WERI-Rb-1 (cell line): Measurements from ENCODE around the gene SLC1A7.

Source experiments
- DNase-seq: peaks from one replicate; pipeline ENCODE4 v3.0.0-alpha.2; 2020
- H3K27ac ChIP-seq: fragments of 250-450 bp; sonication (Bioruptor Pico); 2 replicates; pipeline ENCODE4 v1.5.1; 2020; ENCODE audit warnings: mild to moderate bottlenecking, moderate library complexity
- H3K27me3 ChIP-seq: fragments of 250-450 bp; sonication (Bioruptor Pico); 2 replicates; pipeline ENCODE4 v1.5.1; 2021; ENCODE audit warnings: mild to moderate bottlenecking, low read depth, moderate library complexity; ENCODE audit not compliant: insufficient read depth, severe bottlenecking
- H3K36me3 ChIP-seq: fragments of 250-450 bp; sonication (Bioruptor Pico); 2 replicates; pipeline ENCODE4 v1.5.1; 2020; ENCODE audit warnings: mild to moderate bottlenecking, moderate library complexity
- H3K4me3 ChIP-seq: 2 replicates; pipeline ENCODE4 v1.5.1; 2011; ENCODE audit warnings: low read depth, mild to moderate bottlenecking, control low read depth, low read length
- H3K9me3 ChIP-seq: fragments of 250-450 bp; sonication (Bioruptor Pico); 2 replicates; pipeline ENCODE4 v1.5.1; 2021; ENCODE audit warnings: mild to moderate bottlenecking, moderate library complexity; ENCODE audit not compliant: severe bottlenecking
- TF ChIP-seq, protein P1 (sequence below): IDR thresholded peaks from 2 replicates; pipeline ENCODE4 v1.5.1; 2011; ENCODE audit warnings: low read depth, mild to moderate bottlenecking, control low read depth, inconsistent platforms, low read length

The SLC1A7 gene

DNA sequence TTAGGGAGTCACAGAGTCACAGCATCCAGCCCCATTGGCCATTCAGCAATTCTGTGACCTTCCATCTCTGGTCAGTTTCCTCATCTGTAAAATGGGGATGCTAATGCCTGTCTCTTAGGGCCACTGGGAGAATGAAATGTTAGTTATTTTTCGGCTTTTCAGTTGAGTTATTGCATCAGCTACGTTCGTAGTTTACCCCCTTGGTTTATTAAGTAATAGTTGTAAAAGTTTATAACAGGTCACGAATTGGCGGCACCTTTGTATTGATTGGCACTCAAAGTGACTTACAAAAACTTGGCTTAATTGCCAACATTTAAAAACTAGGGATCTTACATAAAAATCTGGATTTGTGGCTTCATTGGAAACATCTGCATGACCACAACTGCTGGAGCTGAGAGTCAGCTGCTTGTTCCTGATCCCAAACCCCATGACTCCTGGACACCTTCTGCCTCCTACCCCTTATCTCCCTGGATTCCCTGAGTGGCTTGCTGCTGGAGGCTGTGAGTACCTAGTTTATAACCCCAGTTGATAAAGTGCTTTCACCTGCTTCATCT is 23.0 kb upstream of the SLC1A7 start:
- no peaks in the 10 kb centered on the region for H3K9me3 ChIP-seq
- DNase-seq = no peak
- no peaks in the 10 kb centered on the region for H3K27me3 ChIP-seq
- TF ChIP-seq, protein P1, sequence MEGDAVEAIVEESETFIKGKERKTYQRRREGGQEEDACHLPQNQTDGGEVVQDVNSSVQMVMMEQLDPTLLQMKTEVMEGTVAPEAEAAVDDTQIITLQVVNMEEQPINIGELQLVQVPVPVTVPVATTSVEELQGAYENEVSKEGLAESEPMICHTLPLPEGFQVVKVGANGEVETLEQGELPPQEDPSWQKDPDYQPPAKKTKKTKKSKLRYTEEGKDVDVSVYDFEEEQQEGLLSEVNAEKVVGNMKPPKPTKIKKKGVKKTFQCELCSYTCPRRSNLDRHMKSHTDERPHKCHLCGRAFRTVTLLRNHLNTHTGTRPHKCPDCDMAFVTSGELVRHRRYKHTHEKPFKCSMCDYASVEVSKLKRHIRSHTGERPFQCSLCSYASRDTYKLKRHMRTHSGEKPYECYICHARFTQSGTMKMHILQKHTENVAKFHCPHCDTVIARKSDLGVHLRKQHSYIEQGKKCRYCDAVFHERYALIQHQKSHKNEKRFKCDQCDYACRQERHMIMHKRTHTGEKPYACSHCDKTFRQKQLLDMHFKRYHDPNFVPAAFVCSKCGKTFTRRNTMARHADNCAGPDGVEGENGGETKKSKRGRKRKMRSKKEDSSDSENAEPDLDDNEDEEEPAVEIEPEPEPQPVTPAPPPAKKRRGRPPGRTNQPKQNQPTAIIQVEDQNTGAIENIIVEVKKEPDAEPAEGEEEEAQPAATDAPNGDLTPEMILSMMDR = no peak
- no peaks in the 10 kb centered on the region for H3K36me3 ChIP-seq
- H3K4me3 ChIP-seq = no peak overlapping the region
- no peak overlapping the region for H3K27ac ChIP-seq

DNA sequence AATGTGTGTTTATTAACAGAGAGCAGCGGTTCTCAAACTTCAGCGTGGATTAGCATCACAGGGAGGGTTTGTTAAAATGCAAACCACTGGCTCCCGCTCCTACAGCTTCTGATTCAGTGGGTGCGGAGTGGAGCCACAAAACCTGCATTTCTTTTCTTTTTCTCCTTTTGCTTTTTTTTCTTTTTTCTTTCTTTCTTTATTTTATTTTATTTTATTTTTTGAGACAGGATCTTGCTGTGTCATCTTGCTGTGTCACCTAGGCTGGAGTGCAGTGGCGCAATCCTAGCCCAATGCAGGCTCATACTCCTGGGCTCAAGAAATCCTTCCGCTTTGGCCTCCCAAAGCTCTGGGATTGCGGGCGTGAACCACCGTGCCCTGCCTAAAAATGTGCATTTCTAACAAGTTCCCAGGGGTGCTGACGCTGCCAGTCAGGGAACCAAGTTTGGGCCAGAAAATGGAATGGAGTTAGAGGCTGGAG is 20.9 kb upstream of the SLC1A7 start:
- no peak for DNase-seq
- H3K27me3 ChIP-seq = no peaks in the 10 kb centered on the region
- H3K4me3 ChIP-seq = no peak overlapping the region
- no peaks in the 10 kb centered on the region for H3K36me3 ChIP-seq
- H3K9me3 ChIP-seq = no peaks in the 10 kb centered on the region
- H3K27ac ChIP-seq = no peak overlapping the region
- TF ChIP-seq, protein P1 = no peak

DNA sequence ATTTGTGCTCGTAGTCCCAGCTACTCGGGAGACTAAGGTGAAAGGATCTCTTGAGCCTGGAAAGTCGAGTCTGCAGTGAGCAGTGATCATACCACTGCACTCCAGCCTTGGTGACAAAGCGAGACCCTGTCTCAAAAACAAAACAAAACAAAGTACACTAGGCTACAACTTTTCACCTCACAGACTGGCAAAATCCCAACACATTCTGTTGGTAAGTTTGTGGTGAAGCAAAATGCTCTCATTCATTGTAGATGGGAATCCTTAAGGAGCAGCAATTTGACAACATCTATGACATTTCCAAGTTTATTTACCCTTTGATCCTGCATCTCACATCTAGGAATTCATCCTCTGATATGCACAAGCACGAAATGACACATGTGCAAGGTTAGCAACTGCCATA is 20.2 kb upstream of the SLC1A7 start:
- DNase-seq = no peak
- TF ChIP-seq, protein P1 = no peak
- no peak overlapping the region for H3K27ac ChIP-seq
- no peaks in the 10 kb centered on the region for H3K36me3 ChIP-seq
- H3K27me3 ChIP-seq = no peaks in the 10 kb centered on the region
- H3K4me3 ChIP-seq = no peak overlapping the region
- no peaks in the 10 kb centered on the region for H3K9me3 ChIP-seq

DNA sequence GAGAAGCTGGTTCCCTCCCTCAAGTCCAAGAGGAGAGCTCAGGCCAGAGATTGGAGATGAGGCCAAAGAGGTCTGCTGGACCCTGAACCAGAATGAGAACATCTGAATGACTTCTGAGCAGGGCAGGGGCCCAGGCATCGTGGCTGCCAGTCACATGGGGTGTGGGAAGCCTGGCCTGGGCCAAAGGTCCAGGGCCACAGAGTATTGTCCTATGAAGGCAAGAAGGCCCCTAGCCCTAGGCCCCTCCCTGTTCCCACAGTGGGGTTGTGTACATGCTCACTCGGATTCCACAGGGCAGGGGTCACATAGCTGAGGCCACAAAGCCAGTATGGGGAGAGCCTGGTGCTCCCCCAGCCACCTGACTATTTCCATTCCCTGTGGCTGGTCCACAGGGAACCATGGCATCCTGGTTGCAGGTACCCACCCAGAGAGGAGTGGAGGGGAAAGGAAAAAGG is 18.5 kb upstream of the SLC1A7 start:
- H3K4me3 ChIP-seq = no peak overlapping the region
- DNase-seq = no peak
- H3K27me3 ChIP-seq = no peaks in the 10 kb centered on the region
- H3K36me3 ChIP-seq = no peaks in the 10 kb centered on the region
- TF ChIP-seq, protein P1 = no peak
- H3K9me3 ChIP-seq = no peaks in the 10 kb centered on the region
- H3K27ac ChIP-seq = no peak overlapping the region

DNA sequence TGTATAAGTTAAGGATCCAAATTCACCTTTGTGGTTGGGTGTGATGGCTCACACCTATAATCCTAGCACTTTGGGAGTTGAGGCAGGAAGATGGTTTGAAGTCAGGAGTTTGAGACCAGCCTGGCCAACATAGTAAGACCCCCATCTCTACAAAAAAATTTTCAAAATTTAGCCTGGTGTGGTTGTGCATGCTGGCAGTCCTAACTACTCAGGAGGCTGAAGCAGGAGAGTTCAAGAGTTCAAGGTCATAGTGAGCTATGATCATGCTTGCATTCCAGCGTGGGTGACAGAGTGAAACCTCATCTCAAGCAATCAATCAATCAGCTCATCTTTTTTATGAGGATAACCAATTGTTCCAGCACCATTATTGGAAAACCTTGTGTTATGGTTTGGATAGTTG is 16.5 kb upstream of the SLC1A7 start:
- Histone ChIP-seq H3K36me3 (no peaks in the 10 kb centered on the region), H3K27ac (no peak overlapping the region), H3K4me3 (no peak overlapping the region), H3K9me3 (no peaks in the 10 kb centered on the region), H3K27me3 (no peaks in the 10 kb centered on the region)
- TF ChIP-seq, protein P1 = no peak
- DNase-seq = no peak

DNA sequence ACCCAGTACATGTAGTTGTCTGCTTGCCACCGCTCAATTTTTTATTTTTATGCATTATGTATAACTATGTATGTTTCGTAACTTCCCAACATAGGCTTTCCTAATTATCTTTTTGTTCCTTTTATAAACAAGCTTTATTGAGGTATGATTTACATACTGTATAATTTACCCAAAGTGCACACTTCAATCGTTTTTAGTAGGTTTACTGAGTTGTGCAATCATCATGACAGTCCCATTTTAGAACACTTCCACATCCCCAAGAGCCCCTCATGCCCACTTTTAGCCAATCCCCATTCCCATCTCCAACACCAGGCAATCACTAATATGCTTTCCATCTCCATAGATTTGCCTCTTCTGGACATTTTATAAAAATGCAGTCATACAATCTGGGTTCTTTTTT is 14.3 kb upstream of the SLC1A7 start:
- Histone ChIP-seq H3K27me3 (no peaks in the 10 kb centered on the region), H3K9me3 (no peaks in the 10 kb centered on the region), H3K27ac (no peak overlapping the region), H3K4me3 (no peak overlapping the region), H3K36me3 (no peaks in the 10 kb centered on the region)
- DNase-seq = no peak
- TF ChIP-seq, protein P1 = no peak
